ENCODE results near the gene GATA5.

Gene GATA5

DNA sequence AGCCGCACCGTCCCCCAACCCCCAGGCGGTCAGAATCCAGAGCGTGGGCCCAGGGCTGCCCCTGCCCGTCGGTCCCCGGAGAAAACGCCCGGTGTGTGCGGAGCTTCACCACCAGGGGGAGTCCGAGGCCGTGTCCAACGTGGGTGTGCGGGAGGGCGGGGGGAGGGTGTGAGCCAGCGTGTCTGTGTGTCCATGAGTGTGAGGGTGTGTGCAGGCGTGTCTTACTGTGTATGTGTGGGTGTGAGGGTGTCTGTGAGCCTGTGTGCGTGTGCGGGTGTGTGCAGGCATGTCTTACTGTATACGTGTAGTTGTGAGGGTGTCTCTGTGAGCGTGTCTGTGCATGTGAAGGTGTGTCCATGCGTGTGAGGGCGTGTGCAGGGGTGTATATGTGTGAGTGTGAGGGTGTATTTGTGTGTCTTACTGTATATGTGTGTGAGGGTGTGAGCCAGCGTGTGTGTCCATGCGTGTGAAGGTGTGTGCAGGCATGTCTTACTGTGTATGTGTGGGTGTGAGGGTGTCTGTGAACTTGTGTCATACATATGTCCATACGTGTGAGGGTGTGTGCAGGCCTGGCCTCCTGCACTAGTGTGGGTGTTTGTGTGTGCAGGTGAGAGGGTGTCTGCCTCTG is 24.6 kb upstream of the GATA5 start:
- H3K27ac ChIP-seq (replicated peaks) = no peak overlapping the region
- no peak overlapping the region for H3K4me3 ChIP-seq (replicated peaks; ENCODE audit: insufficient read depth, low read length)
- DNase-seq (ENCODE audit: low read depth in 1 of 2, low spot score in 1 of 2) = peak; percentile 60 to 71
- TF ChIP-seq, protein P1, sequence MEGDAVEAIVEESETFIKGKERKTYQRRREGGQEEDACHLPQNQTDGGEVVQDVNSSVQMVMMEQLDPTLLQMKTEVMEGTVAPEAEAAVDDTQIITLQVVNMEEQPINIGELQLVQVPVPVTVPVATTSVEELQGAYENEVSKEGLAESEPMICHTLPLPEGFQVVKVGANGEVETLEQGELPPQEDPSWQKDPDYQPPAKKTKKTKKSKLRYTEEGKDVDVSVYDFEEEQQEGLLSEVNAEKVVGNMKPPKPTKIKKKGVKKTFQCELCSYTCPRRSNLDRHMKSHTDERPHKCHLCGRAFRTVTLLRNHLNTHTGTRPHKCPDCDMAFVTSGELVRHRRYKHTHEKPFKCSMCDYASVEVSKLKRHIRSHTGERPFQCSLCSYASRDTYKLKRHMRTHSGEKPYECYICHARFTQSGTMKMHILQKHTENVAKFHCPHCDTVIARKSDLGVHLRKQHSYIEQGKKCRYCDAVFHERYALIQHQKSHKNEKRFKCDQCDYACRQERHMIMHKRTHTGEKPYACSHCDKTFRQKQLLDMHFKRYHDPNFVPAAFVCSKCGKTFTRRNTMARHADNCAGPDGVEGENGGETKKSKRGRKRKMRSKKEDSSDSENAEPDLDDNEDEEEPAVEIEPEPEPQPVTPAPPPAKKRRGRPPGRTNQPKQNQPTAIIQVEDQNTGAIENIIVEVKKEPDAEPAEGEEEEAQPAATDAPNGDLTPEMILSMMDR (IDR thresholded peaks at IDR 0.05; ENCODE audit: insufficient read depth, low read length) = peak; percentile 64
- TF ChIP-seq, protein P2, sequence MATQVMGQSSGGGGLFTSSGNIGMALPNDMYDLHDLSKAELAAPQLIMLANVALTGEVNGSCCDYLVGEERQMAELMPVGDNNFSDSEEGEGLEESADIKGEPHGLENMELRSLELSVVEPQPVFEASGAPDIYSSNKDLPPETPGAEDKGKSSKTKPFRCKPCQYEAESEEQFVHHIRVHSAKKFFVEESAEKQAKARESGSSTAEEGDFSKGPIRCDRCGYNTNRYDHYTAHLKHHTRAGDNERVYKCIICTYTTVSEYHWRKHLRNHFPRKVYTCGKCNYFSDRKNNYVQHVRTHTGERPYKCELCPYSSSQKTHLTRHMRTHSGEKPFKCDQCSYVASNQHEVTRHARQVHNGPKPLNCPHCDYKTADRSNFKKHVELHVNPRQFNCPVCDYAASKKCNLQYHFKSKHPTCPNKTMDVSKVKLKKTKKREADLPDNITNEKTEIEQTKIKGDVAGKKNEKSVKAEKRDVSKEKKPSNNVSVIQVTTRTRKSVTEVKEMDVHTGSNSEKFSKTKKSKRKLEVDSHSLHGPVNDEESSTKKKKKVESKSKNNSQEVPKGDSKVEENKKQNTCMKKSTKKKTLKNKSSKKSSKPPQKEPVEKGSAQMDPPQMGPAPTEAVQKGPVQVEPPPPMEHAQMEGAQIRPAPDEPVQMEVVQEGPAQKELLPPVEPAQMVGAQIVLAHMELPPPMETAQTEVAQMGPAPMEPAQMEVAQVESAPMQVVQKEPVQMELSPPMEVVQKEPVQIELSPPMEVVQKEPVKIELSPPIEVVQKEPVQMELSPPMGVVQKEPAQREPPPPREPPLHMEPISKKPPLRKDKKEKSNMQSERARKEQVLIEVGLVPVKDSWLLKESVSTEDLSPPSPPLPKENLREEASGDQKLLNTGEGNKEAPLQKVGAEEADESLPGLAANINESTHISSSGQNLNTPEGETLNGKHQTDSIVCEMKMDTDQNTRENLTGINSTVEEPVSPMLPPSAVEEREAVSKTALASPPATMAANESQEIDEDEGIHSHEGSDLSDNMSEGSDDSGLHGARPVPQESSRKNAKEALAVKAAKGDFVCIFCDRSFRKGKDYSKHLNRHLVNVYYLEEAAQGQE (IDR thresholded peaks at IDR 0.05; ENCODE audit: insufficient replicate concordance, low read depth) = no peak
- no peak for TF ChIP-seq GABPA (IDR thresholded peaks at IDR 0.05; ENCODE audit: low read depth)
- no peaks in the 10 kb centered on the region for H3K27me3 ChIP-seq (ENCODE audit: insufficient read depth, poor library complexity, severe bottlenecking)

DNA sequence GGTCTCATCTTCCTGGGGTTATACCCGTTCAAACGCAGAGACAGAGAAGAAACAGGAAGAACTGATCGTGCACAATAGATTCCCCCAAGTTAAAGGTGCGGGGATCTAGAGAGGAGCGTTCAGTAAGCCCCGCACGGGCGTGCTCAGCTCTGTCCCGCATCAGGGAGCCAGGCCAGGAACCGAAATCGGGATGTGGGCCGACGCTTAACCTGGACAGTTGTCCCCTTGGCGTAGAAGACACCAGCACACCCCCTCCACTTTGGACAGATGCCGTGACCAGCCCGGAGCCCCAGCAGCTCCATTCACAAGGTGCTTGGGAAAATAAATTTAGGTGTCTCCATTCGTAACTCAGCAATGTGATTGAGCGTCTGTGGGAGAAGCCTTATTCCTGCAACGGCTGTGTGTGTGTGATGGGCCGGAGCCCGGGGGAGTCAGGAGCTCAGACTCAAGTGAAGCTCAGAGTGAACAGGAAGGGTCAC is 24.0 kb upstream of the GATA5 start:
- Histone ChIP-seq H3K27me3 (ENCODE audit: insufficient read depth, poor library complexity, severe bottlenecking) (no peaks in the 10 kb centered on the region), H3K27ac (replicated peaks) (no peak overlapping the region)
- TF ChIP-seq, protein P1 (IDR thresholded peaks at IDR 0.05; ENCODE audit: insufficient read depth, low read length) = no peak
- TF ChIP-seq GABPA (IDR thresholded peaks at IDR 0.05; ENCODE audit: low read depth) (no peak), POLR2AphosphoS5 (IDR thresholded peaks at IDR 0.05; ENCODE audit: low read depth) (no peak), SPI1 (IDR thresholded peaks at IDR 0.05; ENCODE audit: borderline replicate concordance, low read depth) (no peak)
- TF ChIP-seq, protein P2 (IDR thresholded peaks at IDR 0.05; ENCODE audit: insufficient replicate concordance, low read depth) = no peak

DNA sequence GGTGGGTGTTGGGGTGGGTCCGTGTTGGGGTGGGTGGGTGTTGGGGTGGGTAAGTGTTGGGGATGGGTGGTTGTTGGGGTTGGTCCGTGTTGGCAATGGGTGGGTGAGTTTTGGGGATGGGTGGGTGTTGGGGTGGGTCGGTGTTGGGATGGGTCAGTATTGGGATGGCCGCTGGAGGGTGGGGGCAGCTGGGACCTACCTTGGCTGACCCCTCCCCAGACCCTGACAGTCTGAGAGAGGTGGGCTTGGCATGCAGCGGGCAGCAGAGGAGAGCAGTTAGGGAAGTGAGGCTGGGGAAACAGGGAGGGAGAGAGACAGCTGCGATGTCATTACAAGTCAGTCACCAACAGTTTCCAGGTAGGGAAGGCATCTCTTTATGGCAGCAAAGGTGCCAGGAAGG is 23.1 kb upstream of the GATA5 start:
- DNase-seq (ENCODE audit: low read depth in 1 of 2, low spot score in 1 of 2) = no peak
- no peaks in the 10 kb centered on the region for H3K27me3 ChIP-seq (ENCODE audit: insufficient read depth, poor library complexity, severe bottlenecking)
- TF ChIP-seq GABPA (IDR thresholded peaks at IDR 0.05; ENCODE audit: low read depth) = no peak
- TF ChIP-seq, protein P2 (IDR thresholded peaks at IDR 0.05; ENCODE audit: insufficient replicate concordance, low read depth) = no peak
- TF ChIP-seq POLR2AphosphoS5 (IDR thresholded peaks at IDR 0.05; ENCODE audit: low read depth) = no peak
- TF ChIP-seq, protein P1 (IDR thresholded peaks at IDR 0.05; ENCODE audit: insufficient read depth, low read length) = no peak
- TF ChIP-seq SPI1 (IDR thresholded peaks at IDR 0.05; ENCODE audit: borderline replicate concordance, low read depth) = no peak
- no peak overlapping the region for H3K27ac ChIP-seq (replicated peaks)
- no peak overlapping the region for H3K4me3 ChIP-seq (replicated peaks; ENCODE audit: insufficient read depth, low read length)

More for the DNA sequence above, 24.0 kb upstream of the GATA5 start:
- H3K4me3 ChIP-seq (replicated peaks; ENCODE audit: insufficient read depth, low read length) = no peak overlapping the region
- DNase-seq (ENCODE audit: low read depth in 1 of 2, low spot score in 1 of 2) = no peak
